Coronary artery (tissue), 2 donors: ENCODE results near the gene NRXN2.
"Not testable (repeated sequence)": the region's sequence is repeated elsewhere in the genome, so short reads cannot be mapped to it uniquely, and the experiment has no call there.

Source experiments
- DNase-seq: peaks from one replicate; pipeline ENCODE4 v3.0.0-alpha.2; 2017; ENCODE audit warnings: low spot score
- H3K27ac ChIP-seq, 2 donors: fragments of 200-600 bp; sonication (generic); one replicate each; pipeline ENCODE4 v1.5.1; 2016 to 2019
- H3K4me3 ChIP-seq: fragments of 200-600 bp; sonication (generic); 2 replicates; pipeline ENCODE4 v1.5.1; 2016; ENCODE audit warnings: mild to moderate bottlenecking, moderate library complexity
- TF ChIP-seq, protein P1 (sequence below): fragments of 200-600 bp; sonication (generic); IDR thresholded peaks from one replicate; pipeline ENCODE4 v1.5.1; 2019; ENCODE audit warnings: antibody characterized with exemption

Gene NRXN2

DNA sequence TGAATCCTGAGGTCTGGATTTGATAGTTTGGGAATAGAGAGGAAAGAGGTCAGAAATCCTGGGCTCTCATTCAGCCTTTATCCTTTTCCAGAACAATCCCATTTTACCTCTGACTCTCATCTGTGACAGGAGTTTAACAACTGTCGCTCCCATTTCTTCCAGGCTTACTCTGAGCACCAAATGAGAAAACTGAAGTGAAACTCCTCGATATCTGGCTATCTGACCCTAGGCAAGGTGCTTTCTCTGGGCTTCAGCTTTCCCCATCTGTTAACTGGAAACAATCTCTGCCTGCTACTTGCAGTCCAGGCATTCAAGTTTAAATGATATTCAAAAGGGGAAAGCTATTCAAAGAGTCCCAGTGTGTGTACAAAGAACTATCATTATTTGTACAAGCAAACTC lies 50.1 kb downstream of the NRXN2 start:
- TF ChIP-seq, protein P1, sequence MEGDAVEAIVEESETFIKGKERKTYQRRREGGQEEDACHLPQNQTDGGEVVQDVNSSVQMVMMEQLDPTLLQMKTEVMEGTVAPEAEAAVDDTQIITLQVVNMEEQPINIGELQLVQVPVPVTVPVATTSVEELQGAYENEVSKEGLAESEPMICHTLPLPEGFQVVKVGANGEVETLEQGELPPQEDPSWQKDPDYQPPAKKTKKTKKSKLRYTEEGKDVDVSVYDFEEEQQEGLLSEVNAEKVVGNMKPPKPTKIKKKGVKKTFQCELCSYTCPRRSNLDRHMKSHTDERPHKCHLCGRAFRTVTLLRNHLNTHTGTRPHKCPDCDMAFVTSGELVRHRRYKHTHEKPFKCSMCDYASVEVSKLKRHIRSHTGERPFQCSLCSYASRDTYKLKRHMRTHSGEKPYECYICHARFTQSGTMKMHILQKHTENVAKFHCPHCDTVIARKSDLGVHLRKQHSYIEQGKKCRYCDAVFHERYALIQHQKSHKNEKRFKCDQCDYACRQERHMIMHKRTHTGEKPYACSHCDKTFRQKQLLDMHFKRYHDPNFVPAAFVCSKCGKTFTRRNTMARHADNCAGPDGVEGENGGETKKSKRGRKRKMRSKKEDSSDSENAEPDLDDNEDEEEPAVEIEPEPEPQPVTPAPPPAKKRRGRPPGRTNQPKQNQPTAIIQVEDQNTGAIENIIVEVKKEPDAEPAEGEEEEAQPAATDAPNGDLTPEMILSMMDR, result no peak
- no peak for DNase-seq
- Histone ChIP-seq H3K27ac (no peak overlapping the region), H3K4me3 (no peak overlapping the region)

DNA sequence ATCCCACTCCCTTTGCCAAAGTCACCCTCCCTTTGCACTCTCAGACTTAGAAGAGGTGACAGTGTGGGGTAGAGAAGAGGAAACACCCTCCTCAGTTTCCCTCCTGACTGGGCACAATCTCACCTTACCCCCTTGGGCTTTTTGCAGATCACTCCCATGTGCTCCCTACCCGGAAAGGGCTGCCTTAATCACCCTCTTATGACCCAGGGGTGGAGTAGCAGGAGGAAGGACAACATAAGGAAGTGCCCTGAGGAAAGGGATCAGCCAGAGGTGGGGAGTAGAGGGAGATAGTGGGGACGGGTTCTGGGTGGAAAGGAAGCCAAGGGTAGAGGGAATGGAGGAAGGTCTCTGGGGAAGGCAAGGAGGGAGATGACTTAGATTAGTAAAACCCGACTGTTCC lies 52.0 kb downstream of the NRXN2 start:
- no peak for DNase-seq
- Histone ChIP-seq H3K4me3 (no peak overlapping the region), H3K27ac (no peak overlapping the region)
- TF ChIP-seq, protein P1, result no peak

GRCh38 chr11:64667154-64667745 lies 55.7 kb downstream of the NRXN2 start:
- no peak overlapping the region for H3K4me3 ChIP-seq
- H3K27ac ChIP-seq, result no peak overlapping the region
- no peak for DNase-seq
- TF ChIP-seq, protein P1, result no peak

DNA sequence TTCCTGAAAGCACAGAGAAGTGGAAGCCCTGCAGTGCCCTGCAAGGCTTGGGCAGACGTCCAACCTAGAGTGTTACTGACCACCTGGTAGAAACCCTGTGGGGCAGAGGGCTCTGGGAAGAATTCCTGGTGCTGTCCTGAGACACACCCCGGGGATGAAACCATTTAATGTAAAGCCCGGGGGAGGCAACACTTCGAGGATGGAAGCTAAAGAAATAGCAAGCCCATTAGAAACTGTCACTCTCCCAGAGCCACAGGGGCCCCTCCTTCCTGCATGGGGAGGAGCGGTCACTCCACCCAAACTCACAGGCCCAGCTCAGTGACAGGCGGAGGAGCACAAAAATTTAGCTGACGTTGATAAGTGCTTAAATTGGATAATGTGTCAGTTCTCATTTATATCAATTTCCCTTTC lies 57.6 kb downstream of the NRXN2 start:
- TF ChIP-seq, protein P1, result no peak
- Histone ChIP-seq H3K4me3 (no peak overlapping the region), H3K27ac (no peak overlapping the region)
- no peak for DNase-seq

DNA sequence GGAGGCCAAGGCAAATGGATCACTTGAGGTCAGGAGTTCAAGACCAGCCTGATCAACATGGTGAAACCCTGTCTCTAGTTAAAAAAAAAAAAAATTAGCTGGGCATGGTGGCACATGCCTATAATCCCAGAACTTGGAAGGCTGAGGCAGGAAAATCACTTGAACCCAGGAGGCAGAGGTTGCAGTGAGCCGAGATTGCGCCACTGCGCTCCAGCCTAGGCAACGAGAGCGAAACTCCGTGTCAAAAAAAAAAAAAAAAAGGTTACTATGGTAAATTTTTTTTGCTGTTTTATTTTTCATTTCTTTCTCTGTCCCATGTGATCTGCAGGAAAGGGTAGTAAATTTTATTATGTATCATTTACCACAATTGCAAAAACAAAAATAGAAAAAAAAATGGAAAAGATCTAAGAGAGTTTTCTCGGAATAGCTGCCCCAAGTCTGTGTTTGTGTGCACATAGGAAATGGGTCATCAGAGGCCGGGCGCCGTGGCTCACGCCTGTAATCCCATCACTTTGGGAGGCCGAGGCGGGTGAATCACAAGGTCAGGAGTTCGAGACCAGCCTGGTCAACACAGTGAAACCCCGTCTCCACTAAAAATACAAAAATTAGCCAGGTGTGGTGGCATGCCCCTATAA lies 58.6 kb downstream of the NRXN2 start:
- not testable (repeated sequence) for H3K4me3 ChIP-seq, DNase-seq, H3K27ac ChIP-seq

- TF ChIP-seq, protein P1, result no peak
- H3K27ac ChIP-seq, result no peak overlapping the region
- DNase-seq, result no peak
- H3K4me3 ChIP-seq, result no peak overlapping the region
Measured at GRCh38 chr11:64663656-64664055, 59.3 kb downstream of the NRXN2 start.

GRCh38 chr11:64661614-64662013 lies 61.4 kb downstream of the NRXN2 start:
- TF ChIP-seq, protein P1, result no peak
- DNase-seq, result no peak
- no peak overlapping the region for H3K4me3 ChIP-seq
- peak overlapping the region; percentile 74 to 84 for H3K27ac ChIP-seq
